Smooth muscle cell (in vitro differentiated cells): ENCODE measurements around the gene CDKL5. TPM values are rescaled to one million over a fixed set of nuclear protein-coding genes. Genes with fewer than 3 reads are reported as not detected.
"Not testable (repeated sequence)": the region's sequence is repeated elsewhere in the genome, so short reads cannot be mapped to it uniquely, and the experiment has no call there.

Experiments
- DNase-seq: peaks from one replicate; lab custom pipeline; 2025; ENCODE audit not compliant: unreplicated experiment; lab: John Stamatoyannopoulos, UW
- H2AFZ ChIP-seq: fragments of 200-600 bp; sonication (generic); 2 replicates; pipeline ENCODE4 v1.6.0; 2016; ENCODE audit warnings: antibody characterized with exemption, low read depth, mild to moderate bottlenecking
- H3F3A ChIP-seq: fragments of 200-600 bp; sonication (generic); 2 replicates; pipeline ENCODE4 v1.6.0; 2017; ENCODE audit warnings: antibody characterized with exemption, low read depth
- H3K27ac ChIP-seq: fragments of 200-600 bp; sonication (generic); 2 replicates; pipeline ENCODE4 v1.5.1; 2016; ENCODE audit warnings: low read depth, mild to moderate bottlenecking
- H3K27me3 ChIP-seq: fragments of 200-600 bp; sonication (generic); 2 replicates; pipeline ENCODE4 v1.6.1; 2016; ENCODE audit warnings: low read depth, mild to moderate bottlenecking
- H3K36me3 ChIP-seq: fragments of 200-600 bp; sonication (generic); 2 replicates; pipeline ENCODE4 v1.5.1; 2016; ENCODE audit warnings: low read depth
- H3K4me1 ChIP-seq: fragments of 200-600 bp; sonication (generic); 2 replicates; pipeline ENCODE4 v1.5.1; 2016; ENCODE audit warnings: low read depth
- H3K4me2 ChIP-seq: fragments of 200-600 bp; sonication (generic); 2 replicates; pipeline ENCODE4 v1.6.0; 2016; ENCODE audit warnings: mild to moderate bottlenecking
- H3K4me3 ChIP-seq: fragments of 200-600 bp; sonication (generic); 2 replicates; pipeline ENCODE4 v1.5.1; 2016; ENCODE audit warnings: mild to moderate bottlenecking
- H3K79me2 ChIP-seq: fragments of 200-600 bp; sonication (generic); 2 replicates; pipeline ENCODE4 v1.6.0; 2016; ENCODE audit warnings: low read depth, mild to moderate bottlenecking
- H3K9ac ChIP-seq: fragments of 200-600 bp; sonication (generic); 2 replicates; pipeline ENCODE4 v1.6.0; 2016; ENCODE audit warnings: low read depth
- H3K9me3 ChIP-seq: fragments of 200-600 bp; sonication (generic); replicated peaks from 2 replicates; pipeline ENCODE4 v1.5.1; 2016; ENCODE audit warnings: low read depth
- H4K20me1 ChIP-seq: fragments of 200-600 bp; sonication (generic); 2 replicates; pipeline ENCODE4 v1.6.0; 2016; ENCODE audit warnings: low read depth
- WGBS: methylation state at CpG from one replicate; pipeline ENCODE4 v1.1.7; 2016; ENCODE audit warnings: low lambda C conversion rate; 5-methylcytosine and 5-hydroxymethylcytosine counted together
- polyA plus RNA-seq: library from polyadenylated mRNA; unstranded; fragments of >200 nt; fragmentation: Nextera tagmentation; extraction: Ambion mirVana; gene quantifications from 2 replicates; pipeline ENCODE4 v1.2.1, GENCODE V29; 2016
- total RNA-seq: library from RNA; depleted of rRNA; stranded (reverse); fragments of >200 nt; gene quantifications from 2 replicates; pipeline ENCODE4 v1.2.3, GENCODE V29; 2014
- TF ChIP-seq, protein P1 (sequence below): fragments of 200-600 bp; sonication (generic); IDR thresholded peaks from 2 replicates; pipeline ENCODE4 v1.5.1; 2017; ENCODE audit warnings: borderline replicate concordance, mild to moderate bottlenecking, antibody characterized with exemption; ENCODE audit not compliant: insufficient read depth, poor library complexity, severe bottlenecking

Gene CDKL5
- total and polyA plus RNA-seq, 2 experiments from 2014 or later, result 3.4 to 14.4 TPM

DNA sequence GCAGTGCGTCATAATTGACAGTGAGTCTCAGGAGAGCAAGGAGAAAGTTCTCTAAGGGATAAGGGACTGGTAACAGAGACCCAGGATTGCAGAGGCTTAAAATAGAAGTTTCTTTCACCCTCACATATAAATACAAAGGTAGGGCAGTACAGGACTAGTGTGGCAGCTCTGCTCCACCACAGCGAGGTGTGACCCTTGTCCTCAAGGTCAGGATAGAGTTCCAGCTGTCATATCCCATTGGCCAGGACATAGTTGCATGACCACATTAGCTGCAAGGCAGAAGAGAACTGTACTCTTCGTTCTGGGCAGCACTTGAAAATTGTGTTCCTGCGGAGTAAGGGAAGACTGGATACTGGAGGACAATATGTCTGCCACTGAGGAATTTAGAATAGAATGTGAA is 152.0 kb downstream of the CDKL5 start:
- H3K36me3 ChIP-seq, result no peaks in the 10 kb centered on the region
- no peaks in the 10 kb centered on the region for H4K20me1 ChIP-seq
- H3K9me3 ChIP-seq, result no peaks in the 10 kb centered on the region
- H3K4me1 ChIP-seq, result no peaks in the 10 kb centered on the region
- TF ChIP-seq, protein P1, sequence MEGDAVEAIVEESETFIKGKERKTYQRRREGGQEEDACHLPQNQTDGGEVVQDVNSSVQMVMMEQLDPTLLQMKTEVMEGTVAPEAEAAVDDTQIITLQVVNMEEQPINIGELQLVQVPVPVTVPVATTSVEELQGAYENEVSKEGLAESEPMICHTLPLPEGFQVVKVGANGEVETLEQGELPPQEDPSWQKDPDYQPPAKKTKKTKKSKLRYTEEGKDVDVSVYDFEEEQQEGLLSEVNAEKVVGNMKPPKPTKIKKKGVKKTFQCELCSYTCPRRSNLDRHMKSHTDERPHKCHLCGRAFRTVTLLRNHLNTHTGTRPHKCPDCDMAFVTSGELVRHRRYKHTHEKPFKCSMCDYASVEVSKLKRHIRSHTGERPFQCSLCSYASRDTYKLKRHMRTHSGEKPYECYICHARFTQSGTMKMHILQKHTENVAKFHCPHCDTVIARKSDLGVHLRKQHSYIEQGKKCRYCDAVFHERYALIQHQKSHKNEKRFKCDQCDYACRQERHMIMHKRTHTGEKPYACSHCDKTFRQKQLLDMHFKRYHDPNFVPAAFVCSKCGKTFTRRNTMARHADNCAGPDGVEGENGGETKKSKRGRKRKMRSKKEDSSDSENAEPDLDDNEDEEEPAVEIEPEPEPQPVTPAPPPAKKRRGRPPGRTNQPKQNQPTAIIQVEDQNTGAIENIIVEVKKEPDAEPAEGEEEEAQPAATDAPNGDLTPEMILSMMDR, result no peak
- WGBS, result 68% methylated on average over 4 of the region's 4 CpGs
- no peak overlapping the region for H3K4me3 ChIP-seq
- no peak overlapping the region for H3K27ac ChIP-seq
- no peak overlapping the region for H2AFZ ChIP-seq
- no peaks in the 10 kb centered on the region for H3K27me3 ChIP-seq
- no peak overlapping the region for H3K4me2 ChIP-seq
- no peak for DNase-seq
- H3K9ac ChIP-seq, result no peak overlapping the region
- H3F3A ChIP-seq, result no peaks in the 10 kb centered on the region
- H3K79me2 ChIP-seq, result no peaks in the 10 kb centered on the region

DNA sequence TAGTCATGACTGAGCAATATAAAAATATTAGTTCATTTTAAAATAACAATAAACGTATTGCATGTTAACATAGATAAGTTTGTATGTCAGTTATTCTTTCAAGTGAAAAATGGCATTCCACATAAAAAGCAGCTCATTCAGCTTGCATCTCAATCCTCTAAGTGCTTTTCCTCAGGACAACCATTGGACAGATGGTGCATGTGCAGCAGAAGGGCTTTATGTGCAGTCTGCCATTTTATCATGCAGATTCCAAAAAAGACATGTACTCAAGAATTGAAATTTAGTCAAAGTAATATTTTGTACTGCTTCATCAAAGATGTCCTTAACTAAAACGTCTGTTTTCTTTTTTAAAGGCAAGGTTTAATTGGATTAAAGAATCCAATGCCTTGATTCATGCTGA is 153.1 kb downstream of the CDKL5 start:
- Histone ChIP-seq H3K9me3 (no peaks in the 10 kb centered on the region), H3K4me1 (no peaks in the 10 kb centered on the region), H3K4me2 (no peak overlapping the region), H3K27me3 (no peaks in the 10 kb centered on the region), H4K20me1 (no peaks in the 10 kb centered on the region), H2AFZ (no peak overlapping the region), H3K79me2 (no peaks in the 10 kb centered on the region), H3F3A (no peaks in the 10 kb centered on the region), H3K9ac (no peak overlapping the region), H3K27ac (no peak overlapping the region), H3K36me3 (no peaks in the 10 kb centered on the region), H3K4me3 (no peak overlapping the region)
- TF ChIP-seq, protein P1, result no peak
- 52% methylated on average over 2 of the region's 2 CpGs for WGBS
- no peak for DNase-seq

DNA sequence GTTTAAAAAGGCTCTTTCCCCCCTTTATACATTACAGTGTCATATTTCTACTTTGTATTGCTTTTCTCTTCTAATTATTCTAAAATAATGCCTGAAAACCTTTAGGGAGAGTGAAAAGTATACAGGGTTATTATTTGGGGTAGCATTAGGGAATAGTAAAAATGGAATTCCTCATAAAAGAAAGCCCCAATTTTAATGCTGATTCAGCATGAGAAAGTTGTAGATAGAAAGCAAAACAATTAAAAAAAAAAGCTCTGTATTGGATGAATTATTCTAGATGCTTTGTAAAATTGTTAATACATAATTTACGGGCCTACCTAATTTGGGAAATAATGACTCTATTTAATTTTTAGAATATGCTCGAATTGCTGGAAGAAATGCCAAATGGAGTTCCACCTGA is 154.1 kb downstream of the CDKL5 start:
- Histone ChIP-seq H2AFZ (no peak overlapping the region), H3K36me3 (no peaks in the 10 kb centered on the region), H3K9me3 (no peaks in the 10 kb centered on the region), H3K79me2 (no peaks in the 10 kb centered on the region), H3K4me3 (no peak overlapping the region), H3K9ac (no peak overlapping the region), H3K27ac (no peak overlapping the region), H3K27me3 (no peaks in the 10 kb centered on the region), H3K4me2 (no peak overlapping the region), H3F3A (no peaks in the 10 kb centered on the region), H4K20me1 (no peaks in the 10 kb centered on the region), H3K4me1 (no peaks in the 10 kb centered on the region)
- DNase-seq, result no peak
- TF ChIP-seq, protein P1, result no peak
- WGBS, result 73% methylated on average over 2 of the region's 2 CpGs

DNA sequence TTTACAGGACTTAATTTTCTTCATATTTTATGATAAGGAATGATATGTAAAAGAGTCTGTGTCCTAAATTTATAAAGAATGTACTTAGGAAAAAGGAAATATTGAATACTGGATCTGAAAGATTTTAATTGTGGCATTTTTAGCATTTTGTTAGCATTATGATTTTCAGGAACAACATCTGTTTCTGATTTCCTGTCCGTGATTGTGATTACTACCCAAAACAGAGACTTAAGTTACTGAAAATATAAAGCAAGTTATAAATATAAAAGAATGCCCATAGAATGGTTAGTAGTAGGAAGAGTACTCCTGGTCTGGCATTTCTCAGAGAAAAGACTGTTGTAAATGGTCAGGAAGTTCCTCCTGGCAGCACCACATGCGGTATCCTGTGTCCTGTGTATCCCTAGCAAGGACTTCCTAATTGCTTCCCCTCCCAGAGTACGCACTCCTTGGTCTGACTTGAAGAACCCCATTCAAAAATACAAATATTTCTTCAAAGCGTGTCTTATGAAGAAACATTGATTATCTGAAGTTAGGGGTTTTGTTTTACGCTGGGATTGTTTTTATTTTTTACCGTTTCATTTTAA is 157.6 kb downstream of the CDKL5 start:
- Histone ChIP-seq H3K4me2 (no peak overlapping the region), H3K27me3 (no peaks in the 10 kb centered on the region), H3K4me1 (no peaks in the 10 kb centered on the region), H2AFZ (no peak overlapping the region), H3K9me3 (no peaks in the 10 kb centered on the region), H3K36me3 (no peaks in the 10 kb centered on the region), H3K79me2 (no peaks in the 10 kb centered on the region), H3K9ac (no peak overlapping the region), H3K4me3 (no peak overlapping the region), H4K20me1 (no peaks in the 10 kb centered on the region), H3K27ac (no peak overlapping the region), H3F3A (no peaks in the 10 kb centered on the region)
- TF ChIP-seq, protein P1, result no peak
- 77% methylated on average over 6 of the region's 6 CpGs for WGBS
- DNase-seq, result no peak

DNA sequence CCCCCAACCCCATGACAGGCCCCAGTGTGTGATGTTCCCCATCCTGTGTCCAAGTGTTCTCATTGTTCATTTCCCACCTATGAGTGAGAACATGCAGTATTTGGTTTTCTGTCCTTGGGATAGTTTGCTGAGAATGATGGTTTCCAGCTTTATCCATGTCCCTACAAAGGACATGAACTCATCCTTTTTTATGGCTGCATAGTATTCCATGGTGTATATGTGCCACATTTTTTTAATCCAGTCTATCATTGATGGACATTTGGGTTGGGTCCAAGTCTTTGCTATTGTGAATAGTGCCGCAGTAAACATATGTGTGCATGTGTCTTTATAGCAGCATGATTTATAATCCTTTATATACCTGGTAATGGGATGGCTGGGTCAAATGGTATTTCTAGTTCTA is 163.9 kb downstream of the CDKL5 start:
- H3K4me1 ChIP-seq, result not testable (repeated sequence)

More for the DNA sequence above, 163.9 kb downstream of the CDKL5 start:
- not testable (repeated sequence) for H4K20me1 ChIP-seq, H3K4me3 ChIP-seq, H3K36me3 ChIP-seq, H3F3A ChIP-seq, H3K4me2 ChIP-seq, H3K79me2 ChIP-seq, DNase-seq, H3K27me3 ChIP-seq, H2AFZ ChIP-seq, H3K9me3 ChIP-seq, H3K9ac ChIP-seq, H3K27ac ChIP-seq
- WGBS, result 100% methylated on average over 1 of the region's 1 CpG
